Activated naive CD8-positive, alpha-beta T cell (primary cell): ENCODE data around the gene ASB10.

Source experiments
- H3K27ac Mint-ChIP-seq: one replicate; pipeline ENCODE4 v1.8.0; 2021; ENCODE audit warnings: mixed read lengths
- H3K27me3 Mint-ChIP-seq: one replicate; pipeline ENCODE4 v1.8.0; 2021; ENCODE audit warnings: mixed read lengths
- H3K36me3 Mint-ChIP-seq: one replicate; pipeline ENCODE4 v1.8.0; 2021; ENCODE audit warnings: mixed read lengths
- H3K4me1 Mint-ChIP-seq: one replicate; pipeline ENCODE4 v1.8.0; 2021; ENCODE audit warnings: low read depth, mixed read lengths
- H3K4me3 Mint-ChIP-seq: one replicate; pipeline ENCODE4 v1.8.0; 2021; ENCODE audit warnings: mild to moderate bottlenecking, mixed read lengths
- H3K9me3 Mint-ChIP-seq: one replicate; pipeline ENCODE4 v1.8.0; 2021; ENCODE audit warnings: low read depth, mixed read lengths

ASB10 gene

GRCh38 chr7:151181011-151181431 is 6.0 kb downstream of the ASB10 start:
- Mint-ChIP-seq H3K27ac (no peak overlapping the region), H3K36me3 (no peaks in the 10 kb centered on the region), H3K9me3 (no peaks in the 10 kb centered on the region)

DNA sequence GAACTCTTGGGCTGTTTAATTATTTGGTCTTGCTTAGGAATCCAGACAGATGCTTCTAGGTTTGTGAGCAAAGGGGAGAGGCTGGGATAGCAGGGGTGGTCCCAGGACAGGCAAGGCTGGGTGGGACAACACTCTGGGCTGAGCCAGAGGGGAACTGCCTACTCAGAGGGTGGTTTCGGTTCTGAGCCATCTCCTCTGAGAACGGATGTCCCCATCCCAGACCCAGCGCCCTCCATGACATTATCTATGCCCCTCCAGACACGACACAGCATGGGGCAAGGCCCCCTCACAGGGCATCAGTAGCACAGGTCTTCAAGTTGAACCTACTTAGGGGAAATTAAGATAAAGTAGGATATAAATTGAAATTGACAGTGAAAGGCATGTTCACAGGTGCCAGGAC is 7.1 kb downstream of the ASB10 start:
- no peaks in the 10 kb centered on the region for H3K4me1 Mint-ChIP-seq
- H3K27ac Mint-ChIP-seq: no peak overlapping the region
- H3K9me3 Mint-ChIP-seq: no peaks in the 10 kb centered on the region
- no peak overlapping the region for H3K4me3 Mint-ChIP-seq
- no peaks in the 10 kb centered on the region for H3K36me3 Mint-ChIP-seq
- H3K27me3 Mint-ChIP-seq: peaks cover 11% of the 10 kb centered on the region

More at GRCh38 chr7:151181011-151181431, 6.0 kb downstream of the ASB10 start:
- Mint-ChIP-seq H3K27me3 (peaks cover 8% of the 10 kb centered on the region), H3K4me3 (no peak overlapping the region), H3K4me1 (no peaks in the 10 kb centered on the region)

GRCh38 chr7:151179287-151179860 is 7.7 kb downstream of the ASB10 start:
- Mint-ChIP-seq H3K4me1 (no peaks in the 10 kb centered on the region), H3K27me3 (peaks cover 11% of the 10 kb centered on the region), H3K27ac (no peak overlapping the region), H3K4me3 (no peak overlapping the region), H3K36me3 (no peaks in the 10 kb centered on the region), H3K9me3 (no peaks in the 10 kb centered on the region)

GRCh38 chr7:151178831-151179230 is 8.2 kb downstream of the ASB10 start:
- no peaks in the 10 kb centered on the region for H3K36me3 Mint-ChIP-seq
- H3K27ac Mint-ChIP-seq: peak overlapping the region; percentile 66
- H3K9me3 Mint-ChIP-seq: no peaks in the 10 kb centered on the region
- H3K4me1 Mint-ChIP-seq: no peaks in the 10 kb centered on the region
- peaks cover 11% of the 10 kb centered on the region for H3K27me3 Mint-ChIP-seq
- no peak overlapping the region for H3K4me3 Mint-ChIP-seq

DNA sequence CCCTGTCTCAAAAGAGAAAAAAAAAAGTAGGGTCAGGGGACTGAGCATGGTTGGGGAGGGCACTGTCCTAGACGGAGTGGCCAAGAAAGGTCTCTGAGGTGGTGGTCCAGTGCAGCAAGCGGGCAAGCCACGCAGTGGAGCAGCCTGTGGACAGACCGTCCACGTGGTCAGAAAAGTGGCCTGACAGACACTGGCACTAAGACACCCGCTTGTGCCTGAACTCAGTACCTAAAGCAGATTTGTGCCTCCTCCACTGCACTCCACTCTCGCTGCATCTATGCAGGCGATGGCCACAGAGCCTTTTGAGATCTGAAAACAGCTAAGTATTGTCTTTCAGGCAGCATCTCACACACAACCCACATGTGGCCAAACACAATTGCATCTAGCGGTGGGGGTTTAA is 8.8 kb downstream of the ASB10 start:
- Mint-ChIP-seq H3K9me3 (no peaks in the 10 kb centered on the region), H3K36me3 (no peaks in the 10 kb centered on the region), H3K27ac (no peak overlapping the region), H3K4me1 (no peaks in the 10 kb centered on the region), H3K27me3 (peaks cover 15% of the 10 kb centered on the region), H3K4me3 (no peak overlapping the region)

GRCh38 chr7:151177310-151177709 is 9.7 kb downstream of the ASB10 start:
- no peak overlapping the region for H3K4me3 Mint-ChIP-seq
- peaks cover 6% of the 10 kb centered on the region for H3K4me1 Mint-ChIP-seq

DNA sequence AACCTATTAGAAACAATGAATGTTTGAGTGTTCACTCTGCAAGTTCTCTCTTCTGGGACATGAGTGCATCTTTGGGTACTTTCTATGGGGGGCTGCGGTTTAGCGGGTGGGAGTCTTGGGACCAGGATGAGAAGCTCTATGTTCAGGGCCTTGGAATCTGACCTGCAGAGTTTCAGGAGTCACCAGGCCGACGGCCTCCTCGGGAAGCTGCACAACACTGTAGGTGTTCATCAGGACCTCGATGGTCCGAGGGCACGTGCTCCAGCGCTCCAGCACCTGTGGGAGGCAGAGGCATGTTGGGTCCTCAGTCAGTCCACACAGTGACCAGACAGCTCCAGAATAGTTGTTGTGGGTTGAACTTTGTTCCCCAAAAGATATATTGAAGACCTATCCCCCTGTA is 10.6 kb downstream of the ASB10 start:
- H3K9me3 Mint-ChIP-seq: no peaks in the 10 kb centered on the region
- no peak overlapping the region for H3K4me3 Mint-ChIP-seq
- H3K36me3 Mint-ChIP-seq: no peaks in the 10 kb centered on the region
- H3K4me1 Mint-ChIP-seq: peaks cover 7% of the 10 kb centered on the region
- H3K27ac Mint-ChIP-seq: no peak overlapping the region
- peaks cover 25% of the 10 kb centered on the region for H3K27me3 Mint-ChIP-seq

More at GRCh38 chr7:151177310-151177709, 9.7 kb downstream of the ASB10 start:
- no peaks in the 10 kb centered on the region for H3K36me3 Mint-ChIP-seq
- H3K9me3 Mint-ChIP-seq: no peaks in the 10 kb centered on the region
- H3K27me3 Mint-ChIP-seq: peaks cover 22% of the 10 kb centered on the region
- H3K27ac Mint-ChIP-seq: no peak overlapping the region

GRCh38 chr7:151175793-151176311 is 11.2 kb downstream of the ASB10 start:
- H3K27me3 Mint-ChIP-seq: peaks cover 29% of the 10 kb centered on the region
- peaks cover 7% of the 10 kb centered on the region for H3K4me1 Mint-ChIP-seq
- H3K27ac Mint-ChIP-seq: no peak overlapping the region
- no peaks in the 10 kb centered on the region for H3K36me3 Mint-ChIP-seq
- H3K9me3 Mint-ChIP-seq: no peaks in the 10 kb centered on the region
- H3K4me3 Mint-ChIP-seq: no peak overlapping the region

- H3K4me1 Mint-ChIP-seq: peaks cover 7% of the 10 kb centered on the region
- H3K36me3 Mint-ChIP-seq: no peaks in the 10 kb centered on the region
- H3K4me3 Mint-ChIP-seq: no peak overlapping the region
- H3K9me3 Mint-ChIP-seq: no peaks in the 10 kb centered on the region
- no peak overlapping the region for H3K27ac Mint-ChIP-seq
- peaks cover 29% of the 10 kb centered on the region for H3K27me3 Mint-ChIP-seq
These were observed 11.8 kb downstream of the ASB10 start for GRCh38 chr7:151175047-151175792.

- H3K36me3 Mint-ChIP-seq: no peaks in the 10 kb centered on the region
- H3K4me3 Mint-ChIP-seq: no peak overlapping the region
- H3K27me3 Mint-ChIP-seq: peaks cover 30% of the 10 kb centered on the region
- H3K4me1 Mint-ChIP-seq: peaks cover 7% of the 10 kb centered on the region
- H3K27ac Mint-ChIP-seq: no peak overlapping the region
- no peaks in the 10 kb centered on the region for H3K9me3 Mint-ChIP-seq
These were observed 12.6 kb downstream of the ASB10 start for GRCh38 chr7:151174246-151175046.

DNA sequence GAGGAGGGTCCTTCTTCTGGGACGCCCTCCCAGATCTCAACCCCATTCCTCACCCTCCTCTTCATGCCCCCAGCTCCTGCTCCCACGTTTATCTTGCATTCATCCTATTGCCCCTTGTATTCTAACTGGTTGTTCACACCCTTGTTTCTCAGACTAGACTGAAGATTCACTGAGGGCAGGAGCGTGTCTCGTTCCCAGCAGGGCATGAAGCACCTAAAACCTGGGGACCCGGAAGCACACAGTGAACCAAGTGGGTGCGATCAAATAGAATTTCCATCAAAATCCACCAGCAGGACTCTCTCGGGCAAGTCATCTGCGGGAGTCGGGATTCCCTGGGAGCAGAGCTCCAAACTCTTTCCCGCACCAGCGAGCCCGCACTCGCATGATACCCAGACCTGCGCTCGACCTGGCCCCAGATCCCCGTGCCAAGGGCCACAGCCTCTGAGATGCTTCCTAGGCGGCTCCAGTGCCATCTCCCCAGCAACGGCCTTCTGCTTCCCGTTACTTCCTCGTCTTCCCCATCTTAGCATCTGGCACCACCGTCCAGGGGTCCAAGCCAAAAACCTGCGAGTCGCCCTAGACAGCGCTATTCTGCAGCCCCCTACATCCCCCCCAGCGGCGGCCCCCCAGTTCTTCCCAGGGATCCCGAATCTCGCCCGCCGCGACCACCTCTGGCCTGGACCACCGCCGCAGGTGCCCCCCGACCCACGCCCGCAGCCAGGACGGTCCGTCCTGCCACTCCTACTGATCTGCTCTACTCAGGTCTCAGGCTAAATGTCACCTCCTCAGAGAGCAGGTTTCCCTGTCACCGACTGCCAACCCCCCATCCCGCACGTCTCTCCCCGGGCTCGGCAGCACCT is 13.4 kb downstream of the ASB10 start:
- H3K4me1 Mint-ChIP-seq: peaks cover 8% of the 10 kb centered on the region
- H3K4me3 Mint-ChIP-seq: no peak overlapping the region
- no peaks in the 10 kb centered on the region for H3K36me3 Mint-ChIP-seq
- H3K9me3 Mint-ChIP-seq: no peaks in the 10 kb centered on the region
- no peak overlapping the region for H3K27ac Mint-ChIP-seq
- H3K27me3 Mint-ChIP-seq: peaks cover 34% of the 10 kb centered on the region

- Mint-ChIP-seq H3K27me3 (peaks cover 37% of the 10 kb centered on the region), H3K36me3 (no peaks in the 10 kb centered on the region), H3K4me1 (peaks cover 12% of the 10 kb centered on the region), H3K9me3 (no peaks in the 10 kb centered on the region), H3K27ac (no peak overlapping the region), H3K4me3 (no peak overlapping the region)
These were observed 14.5 kb downstream of the ASB10 start for GRCh38 chr7:151172273-151173141.

GRCh38 chr7:151168787-151169162 is 18.3 kb downstream of the ASB10 start:
- Mint-ChIP-seq H3K4me1 (peaks cover 14% of the 10 kb centered on the region), H3K9me3 (no peaks in the 10 kb centered on the region), H3K4me3 (peak overlapping the region; percentile 81), H3K36me3 (no peaks in the 10 kb centered on the region), H3K27ac (no peak overlapping the region), H3K27me3 (peaks cover 32% of the 10 kb centered on the region)
